ENCODE measurements around the gene CLCN1. TPM values are rescaled to one million over a fixed set of nuclear protein-coding genes. Genes with fewer than 3 reads are reported as not detected.

Gene CLCN1
- total RNA-seq, 1 donor from 2014 or later, result not detected

DNA sequence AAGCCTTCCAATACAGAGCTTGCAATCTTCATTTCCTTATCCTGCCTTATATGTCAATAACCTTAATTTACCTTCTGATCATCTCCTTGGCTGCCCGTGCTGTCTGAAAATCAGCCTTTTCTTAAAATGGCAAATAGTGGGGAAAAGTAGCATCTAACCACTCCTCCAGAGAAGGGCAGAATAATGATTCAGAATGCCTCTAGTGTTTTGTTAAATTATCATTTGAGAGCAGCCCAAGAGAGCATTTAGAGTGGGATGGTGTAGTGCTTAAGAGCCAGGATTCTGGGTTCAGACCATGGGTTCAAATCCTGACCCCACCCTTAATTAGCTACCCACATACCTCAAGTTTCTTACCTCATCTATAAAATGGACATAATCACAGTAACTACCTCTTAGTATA is 35.8 kb upstream of the CLCN1 start:
- H3K27ac Mint-ChIP-seq (ENCODE audit: unreplicated experiment), result peak overlapping the region; percentile 80
- H3K4me3 Mint-ChIP-seq, result no peak overlapping the region

DNA sequence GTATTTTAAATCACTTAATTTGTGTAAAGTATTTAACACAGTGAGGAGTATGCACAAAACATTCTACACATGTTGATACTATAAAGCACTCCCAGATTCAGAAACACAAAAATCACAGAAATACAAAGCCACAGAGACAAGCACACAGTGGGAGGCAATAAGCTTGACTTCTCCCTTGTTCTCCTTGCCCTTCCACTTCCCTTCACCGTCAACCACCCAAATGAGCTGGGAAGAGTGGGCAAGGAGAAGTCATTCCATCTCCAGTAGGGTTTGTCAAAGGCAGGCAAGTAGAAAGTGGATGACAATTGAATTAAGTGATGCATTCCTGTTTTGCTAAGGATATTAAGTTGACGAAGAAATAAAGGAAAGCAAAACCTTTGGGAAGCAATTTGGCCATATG is 35.3 kb upstream of the CLCN1 start:
- peak overlapping the region; percentile 64 for H3K27ac Mint-ChIP-seq (ENCODE audit: unreplicated experiment)
- no peaks in the 10 kb centered on the region for H3K27me3 Mint-ChIP-seq (ENCODE audit: low read depth)
- no peak for DNase-seq (ENCODE audit: low read depth, low spot score)
- peaks cover 53% of the 10 kb centered on the region for H3K4me1 Mint-ChIP-seq
- H3K36me3 Mint-ChIP-seq (ENCODE audit: low read depth), result no peaks in the 10 kb centered on the region
- H3K4me3 Mint-ChIP-seq, result no peak overlapping the region
- H3K9me3 Mint-ChIP-seq, result no peaks in the 10 kb centered on the region
- TF ChIP-seq, protein P1, sequence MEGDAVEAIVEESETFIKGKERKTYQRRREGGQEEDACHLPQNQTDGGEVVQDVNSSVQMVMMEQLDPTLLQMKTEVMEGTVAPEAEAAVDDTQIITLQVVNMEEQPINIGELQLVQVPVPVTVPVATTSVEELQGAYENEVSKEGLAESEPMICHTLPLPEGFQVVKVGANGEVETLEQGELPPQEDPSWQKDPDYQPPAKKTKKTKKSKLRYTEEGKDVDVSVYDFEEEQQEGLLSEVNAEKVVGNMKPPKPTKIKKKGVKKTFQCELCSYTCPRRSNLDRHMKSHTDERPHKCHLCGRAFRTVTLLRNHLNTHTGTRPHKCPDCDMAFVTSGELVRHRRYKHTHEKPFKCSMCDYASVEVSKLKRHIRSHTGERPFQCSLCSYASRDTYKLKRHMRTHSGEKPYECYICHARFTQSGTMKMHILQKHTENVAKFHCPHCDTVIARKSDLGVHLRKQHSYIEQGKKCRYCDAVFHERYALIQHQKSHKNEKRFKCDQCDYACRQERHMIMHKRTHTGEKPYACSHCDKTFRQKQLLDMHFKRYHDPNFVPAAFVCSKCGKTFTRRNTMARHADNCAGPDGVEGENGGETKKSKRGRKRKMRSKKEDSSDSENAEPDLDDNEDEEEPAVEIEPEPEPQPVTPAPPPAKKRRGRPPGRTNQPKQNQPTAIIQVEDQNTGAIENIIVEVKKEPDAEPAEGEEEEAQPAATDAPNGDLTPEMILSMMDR (conservative IDR thresholded peaks at IDR 0.05), result no peak

More for the DNA sequence above, 35.8 kb upstream of the CLCN1 start:
- Mint-ChIP-seq H3K4me1 (peaks cover 49% of the 10 kb centered on the region), H3K36me3 (ENCODE audit: low read depth) (no peaks in the 10 kb centered on the region), H3K27me3 (ENCODE audit: low read depth) (no peaks in the 10 kb centered on the region), H3K9me3 (no peaks in the 10 kb centered on the region)
- TF ChIP-seq, protein P1 (conservative IDR thresholded peaks at IDR 0.05), result no peak
- DNase-seq (ENCODE audit: low read depth, low spot score), result no peak

DNA sequence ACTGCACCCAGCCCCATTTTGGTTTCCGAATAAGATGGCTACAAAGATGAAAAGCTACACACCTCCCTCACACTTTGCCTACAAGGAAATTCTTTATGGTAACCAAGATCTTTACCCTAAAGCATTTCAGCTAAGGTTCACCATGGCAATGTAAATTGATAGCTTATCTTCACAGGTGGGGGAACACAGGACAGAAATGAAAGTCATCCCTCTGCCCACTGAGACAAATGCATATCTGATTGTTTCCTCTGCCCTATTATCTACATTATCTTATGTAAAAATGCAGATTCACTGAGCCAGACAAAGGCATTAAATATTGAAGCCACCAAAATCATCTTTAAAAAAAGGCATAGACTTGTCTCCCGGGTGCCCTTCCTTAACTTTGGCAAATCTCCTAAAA is 34.4 kb upstream of the CLCN1 start:
- Mint-ChIP-seq H3K27ac (ENCODE audit: unreplicated experiment) (no peak overlapping the region), H3K9me3 (peaks cover 2% of the 10 kb centered on the region), H3K4me3 (no peak overlapping the region), H3K4me1 (peaks cover 63% of the 10 kb centered on the region), H3K36me3 (ENCODE audit: low read depth) (no peaks in the 10 kb centered on the region), H3K27me3 (ENCODE audit: low read depth) (no peaks in the 10 kb centered on the region)
- no peak for DNase-seq (ENCODE audit: low read depth, low spot score)
- TF ChIP-seq, protein P1 (conservative IDR thresholded peaks at IDR 0.05), result no peak

DNA sequence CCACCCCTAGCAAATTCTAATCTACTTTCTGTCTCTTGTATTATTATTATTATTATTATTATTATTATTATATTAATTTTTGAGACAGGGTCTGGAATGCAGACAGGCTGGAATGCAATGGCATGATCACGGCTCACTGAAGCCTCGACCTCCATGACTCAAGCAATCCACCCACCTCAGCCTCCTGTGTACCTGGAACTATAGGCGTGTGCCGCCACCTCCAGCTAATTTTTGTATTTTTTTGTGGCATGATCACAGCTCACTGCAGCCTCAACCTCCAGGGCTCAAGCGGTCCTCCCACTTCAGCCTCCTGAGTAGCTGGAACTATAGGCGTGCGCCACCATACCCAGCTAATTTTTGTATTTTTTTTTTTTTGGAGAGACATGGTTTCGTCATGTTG is 33.8 kb upstream of the CLCN1 start:
- peaks cover 67% of the 10 kb centered on the region for H3K4me1 Mint-ChIP-seq
- H3K4me3 Mint-ChIP-seq, result no peak overlapping the region
- TF ChIP-seq, protein P1 (conservative IDR thresholded peaks at IDR 0.05), result no peak
- no peak overlapping the region for H3K27ac Mint-ChIP-seq (ENCODE audit: unreplicated experiment)
- H3K36me3 Mint-ChIP-seq (ENCODE audit: low read depth), result peaks cover 3% of the 10 kb centered on the region
- H3K9me3 Mint-ChIP-seq, result peaks cover 6% of the 10 kb centered on the region
- no peak for DNase-seq (ENCODE audit: low read depth, low spot score)
- H3K27me3 Mint-ChIP-seq (ENCODE audit: low read depth), result no peaks in the 10 kb centered on the region

DNA sequence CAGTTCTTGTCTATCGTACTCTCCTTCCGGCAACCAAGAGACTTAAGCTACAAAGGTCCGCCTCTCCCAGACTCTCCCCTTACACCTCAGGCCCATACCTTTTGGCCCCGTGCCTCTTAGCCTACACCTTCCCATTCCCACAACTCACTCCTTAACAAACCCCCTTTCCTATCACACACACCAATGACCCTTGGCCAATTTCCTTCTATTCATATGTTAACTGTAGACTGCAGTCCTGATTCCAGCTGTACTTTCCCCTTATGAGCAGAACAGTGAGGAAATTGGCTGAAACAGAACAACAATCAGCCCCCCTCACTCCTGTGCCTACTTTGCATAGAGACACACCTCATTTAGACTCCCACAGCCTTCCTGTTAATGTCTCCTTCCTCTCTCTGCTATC is 32.5 kb upstream of the CLCN1 start:
- H3K27me3 Mint-ChIP-seq (ENCODE audit: low read depth), result no peaks in the 10 kb centered on the region
- peaks cover 8% of the 10 kb centered on the region for H3K36me3 Mint-ChIP-seq (ENCODE audit: low read depth)
- H3K27ac Mint-ChIP-seq (ENCODE audit: unreplicated experiment), result no peak overlapping the region
- DNase-seq (ENCODE audit: low read depth, low spot score), result no peak
- peaks cover 72% of the 10 kb centered on the region for H3K4me1 Mint-ChIP-seq
- peaks cover 10% of the 10 kb centered on the region for H3K9me3 Mint-ChIP-seq
- peak overlapping the region; percentile 2 for H3K4me3 Mint-ChIP-seq
- TF ChIP-seq, protein P1 (conservative IDR thresholded peaks at IDR 0.05), result no peak
